ENCODE measurements around the gene NPTXR. TPM values are rescaled to one million over a fixed set of nuclear protein-coding genes. Genes with fewer than 3 reads are reported as not detected.

Gene NPTXR
- total RNA-seq, 1 experiment from 2014 or later = 10.4 TPM

GRCh38 chr22:38873469-38874411, 29.9 kb upstream of the NPTXR start:
- Mint-ChIP-seq H3K9me3 (no peaks in the 10 kb centered on the region), H3K36me3 (peaks cover 8% of the 10 kb centered on the region)

GRCh38 chr22:38872831-38873248, 29.0 kb upstream of the NPTXR start:
- peaks cover 13% of the 10 kb centered on the region for H3K36me3 Mint-ChIP-seq
- peaks cover 7% of the 10 kb centered on the region for H3K27me3 Mint-ChIP-seq (ENCODE audit: low read depth)
- ChIA-PET CTCF (interaction anchor here (1.3 to 3.7 kb wide), 3 partner anchors 104 to 279 kb away, joined by 3 to 13 read pairs (median 7); partner anchors contain the start of gene CBX7), POLR2A (interaction anchor here (0.8 kb wide), 1 partner anchor 9 kb away, joined by 3 read pairs; no protein-coding TSS in a partner anchor)
- peaks cover 46% of the 10 kb centered on the region for H3K4me1 Mint-ChIP-seq
- H3K4me3 Mint-ChIP-seq = peak overlapping the region; percentile 93
- DNase-seq (ENCODE audit: low spot score) = peak; percentile 66
- H3K27ac Mint-ChIP-seq = peak overlapping the region; percentile 96
- H3K9me3 Mint-ChIP-seq = no peaks in the 10 kb centered on the region
- peak; percentile 15 for ATAC-seq
- TF ChIP-seq MLX (CRISPR knock-in tag; IDR thresholded peaks at IDR 0.05) (no peak), ZNF263 (CRISPR knock-in tag; IDR thresholded peaks at IDR 0.05; ENCODE audit: low read depth) (no peak), HMGA2 (CRISPR knock-in tag; IDR thresholded peaks at IDR 0.05) (no peak), TP53 (CRISPR knock-in tag; IDR thresholded peaks at IDR 0.05) (0 out of 2 replicates have a peak, but pooled peaks have one; percentile 51), ZNF121 (CRISPR knock-in tag; IDR thresholded peaks at IDR 0.05) (no peak), SP1 (CRISPR knock-in tag; conservative IDR thresholded peaks at IDR 0.05) (no peak), RELA (CRISPR knock-in tag; IDR thresholded peaks at IDR 0.05; ENCODE audit: borderline replicate concordance) (no peak), ATF6 (CRISPR knock-in tag; IDR thresholded peaks at IDR 0.05) (no peak), ZSCAN18 (CRISPR knock-in tag; IDR thresholded peaks at IDR 0.05) (no peak), GABPB1 (CRISPR knock-in tag; IDR thresholded peaks at IDR 0.05) (no peak), ZNF317 (CRISPR knock-in tag; IDR thresholded peaks at IDR 0.05; ENCODE audit: borderline replicate concordance, low read depth) (no peak)
- TF ChIP-seq, protein P1, sequence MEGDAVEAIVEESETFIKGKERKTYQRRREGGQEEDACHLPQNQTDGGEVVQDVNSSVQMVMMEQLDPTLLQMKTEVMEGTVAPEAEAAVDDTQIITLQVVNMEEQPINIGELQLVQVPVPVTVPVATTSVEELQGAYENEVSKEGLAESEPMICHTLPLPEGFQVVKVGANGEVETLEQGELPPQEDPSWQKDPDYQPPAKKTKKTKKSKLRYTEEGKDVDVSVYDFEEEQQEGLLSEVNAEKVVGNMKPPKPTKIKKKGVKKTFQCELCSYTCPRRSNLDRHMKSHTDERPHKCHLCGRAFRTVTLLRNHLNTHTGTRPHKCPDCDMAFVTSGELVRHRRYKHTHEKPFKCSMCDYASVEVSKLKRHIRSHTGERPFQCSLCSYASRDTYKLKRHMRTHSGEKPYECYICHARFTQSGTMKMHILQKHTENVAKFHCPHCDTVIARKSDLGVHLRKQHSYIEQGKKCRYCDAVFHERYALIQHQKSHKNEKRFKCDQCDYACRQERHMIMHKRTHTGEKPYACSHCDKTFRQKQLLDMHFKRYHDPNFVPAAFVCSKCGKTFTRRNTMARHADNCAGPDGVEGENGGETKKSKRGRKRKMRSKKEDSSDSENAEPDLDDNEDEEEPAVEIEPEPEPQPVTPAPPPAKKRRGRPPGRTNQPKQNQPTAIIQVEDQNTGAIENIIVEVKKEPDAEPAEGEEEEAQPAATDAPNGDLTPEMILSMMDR (IDR thresholded peaks at IDR 0.05) = no peak
- TF ChIP-seq, protein P2, sequence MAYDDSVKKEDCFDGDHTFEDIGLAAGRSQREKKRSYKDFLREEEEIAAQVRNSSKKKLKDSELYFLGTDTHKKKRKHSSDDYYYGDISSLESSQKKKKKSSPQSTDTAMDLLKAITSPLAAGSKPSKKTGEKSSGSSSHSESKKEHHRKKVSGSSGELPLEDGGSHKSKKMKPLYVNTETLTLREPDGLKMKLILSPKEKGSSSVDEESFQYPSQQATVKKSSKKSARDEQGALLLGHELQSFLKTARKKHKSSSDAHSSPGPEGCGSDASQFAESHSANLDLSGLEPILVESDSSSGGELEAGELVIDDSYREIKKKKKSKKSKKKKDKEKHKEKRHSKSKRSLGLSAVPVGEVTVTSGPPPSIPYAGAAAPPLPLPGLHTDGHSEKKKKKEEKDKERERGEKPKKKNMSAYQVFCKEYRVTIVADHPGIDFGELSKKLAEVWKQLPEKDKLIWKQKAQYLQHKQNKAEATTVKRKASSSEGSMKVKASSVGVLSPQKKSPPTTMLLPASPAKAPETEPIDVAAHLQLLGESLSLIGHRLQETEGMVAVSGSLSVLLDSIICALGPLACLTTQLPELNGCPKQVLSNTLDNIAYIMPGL (CRISPR knock-in tag; IDR thresholded peaks at IDR 0.05) = peak; percentile 65; the same call in 1 of the 2 replicates
- TF ChIP-seq, protein P3, sequence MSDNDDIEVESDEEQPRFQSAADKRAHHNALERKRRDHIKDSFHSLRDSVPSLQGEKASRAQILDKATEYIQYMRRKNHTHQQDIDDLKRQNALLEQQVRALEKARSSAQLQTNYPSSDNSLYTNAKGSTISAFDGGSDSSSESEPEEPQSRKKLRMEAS (CRISPR knock-in tag; IDR thresholded peaks at IDR 0.05) = 0 out of 2 replicates have a peak, but pooled peaks have one; percentile 5

More at GRCh38 chr22:38873469-38874411, 29.9 kb upstream of the NPTXR start:
- H3K4me3 Mint-ChIP-seq = peak overlapping the region; percentile 93
- TF ChIP-seq, protein P4, sequence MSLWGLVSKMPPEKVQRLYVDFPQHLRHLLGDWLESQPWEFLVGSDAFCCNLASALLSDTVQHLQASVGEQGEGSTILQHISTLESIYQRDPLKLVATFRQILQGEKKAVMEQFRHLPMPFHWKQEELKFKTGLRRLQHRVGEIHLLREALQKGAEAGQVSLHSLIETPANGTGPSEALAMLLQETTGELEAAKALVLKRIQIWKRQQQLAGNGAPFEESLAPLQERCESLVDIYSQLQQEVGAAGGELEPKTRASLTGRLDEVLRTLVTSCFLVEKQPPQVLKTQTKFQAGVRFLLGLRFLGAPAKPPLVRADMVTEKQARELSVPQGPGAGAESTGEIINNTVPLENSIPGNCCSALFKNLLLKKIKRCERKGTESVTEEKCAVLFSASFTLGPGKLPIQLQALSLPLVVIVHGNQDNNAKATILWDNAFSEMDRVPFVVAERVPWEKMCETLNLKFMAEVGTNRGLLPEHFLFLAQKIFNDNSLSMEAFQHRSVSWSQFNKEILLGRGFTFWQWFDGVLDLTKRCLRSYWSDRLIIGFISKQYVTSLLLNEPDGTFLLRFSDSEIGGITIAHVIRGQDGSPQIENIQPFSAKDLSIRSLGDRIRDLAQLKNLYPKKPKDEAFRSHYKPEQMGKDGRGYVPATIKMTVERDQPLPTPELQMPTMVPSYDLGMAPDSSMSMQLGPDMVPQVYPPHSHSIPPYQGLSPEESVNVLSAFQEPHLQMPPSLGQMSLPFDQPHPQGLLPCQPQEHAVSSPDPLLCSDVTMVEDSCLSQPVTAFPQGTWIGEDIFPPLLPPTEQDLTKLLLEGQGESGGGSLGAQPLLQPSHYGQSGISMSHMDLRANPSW (CRISPR knock-in tag; conservative IDR thresholded peaks at IDR 0.05; ENCODE audit: low read depth) = no peak
- TF ChIP-seq, protein P5, sequence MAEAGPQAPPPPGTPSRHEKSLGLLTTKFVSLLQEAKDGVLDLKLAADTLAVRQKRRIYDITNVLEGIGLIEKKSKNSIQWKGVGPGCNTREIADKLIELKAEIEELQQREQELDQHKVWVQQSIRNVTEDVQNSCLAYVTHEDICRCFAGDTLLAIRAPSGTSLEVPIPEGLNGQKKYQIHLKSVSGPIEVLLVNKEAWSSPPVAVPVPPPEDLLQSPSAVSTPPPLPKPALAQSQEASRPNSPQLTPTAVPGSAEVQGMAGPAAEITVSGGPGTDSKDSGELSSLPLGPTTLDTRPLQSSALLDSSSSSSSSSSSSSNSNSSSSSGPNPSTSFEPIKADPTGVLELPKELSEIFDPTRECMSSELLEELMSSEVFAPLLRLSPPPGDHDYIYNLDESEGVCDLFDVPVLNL (CRISPR knock-in tag; IDR thresholded peaks at IDR 0.05; ENCODE audit: borderline replicate concordance, low read depth) = no peak
- TF ChIP-seq, protein P6, sequence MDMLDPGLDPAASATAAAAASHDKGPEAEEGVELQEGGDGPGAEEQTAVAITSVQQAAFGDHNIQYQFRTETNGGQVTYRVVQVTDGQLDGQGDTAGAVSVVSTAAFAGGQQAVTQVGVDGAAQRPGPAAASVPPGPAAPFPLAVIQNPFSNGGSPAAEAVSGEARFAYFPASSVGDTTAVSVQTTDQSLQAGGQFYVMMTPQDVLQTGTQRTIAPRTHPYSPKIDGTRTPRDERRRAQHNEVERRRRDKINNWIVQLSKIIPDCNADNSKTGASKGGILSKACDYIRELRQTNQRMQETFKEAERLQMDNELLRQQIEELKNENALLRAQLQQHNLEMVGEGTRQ (CRISPR knock-in tag; IDR thresholded peaks at IDR 0.05) = no peak
- ChIA-PET CTCF (interaction anchor here (0.6 to 2.0 kb wide), 3 partner anchors 105 to 340 kb away, joined by 3 to 7 read pairs (median 3); partner anchors contain the start of gene CBX7), POLR2A (interaction anchor here (0.8 kb wide), 1 partner anchor 10 kb away, joined by 3 read pairs; no protein-coding TSS in a partner anchor)
- DNase-seq (ENCODE audit: low spot score) (no peak), ATAC-seq (no peak)
- peaks cover 46% of the 10 kb centered on the region for H3K4me1 Mint-ChIP-seq
- peak overlapping the region; percentile 51 for H3K27ac Mint-ChIP-seq
- H3K27me3 Mint-ChIP-seq (ENCODE audit: low read depth) = peaks cover 13% of the 10 kb centered on the region

Measured in WTC11 (cell line).